Stimulated activated CD4-positive, alpha-beta T cell treated with anti-CD3 and anti-CD28 coated beads, Interleukin-15, amount 100 ng/mL, for 24 hours (primary cell): ENCODE results near the gene TNFAIP1.
A peak's percentile ranks its signal among the peaks of the same experiment; 100 is the strongest.

Experiments
- DNase-seq: peaks from one replicate; pipeline ENCODE4 v3.0.0-alpha.2; 2020

The TNFAIP1 gene

DNA sequence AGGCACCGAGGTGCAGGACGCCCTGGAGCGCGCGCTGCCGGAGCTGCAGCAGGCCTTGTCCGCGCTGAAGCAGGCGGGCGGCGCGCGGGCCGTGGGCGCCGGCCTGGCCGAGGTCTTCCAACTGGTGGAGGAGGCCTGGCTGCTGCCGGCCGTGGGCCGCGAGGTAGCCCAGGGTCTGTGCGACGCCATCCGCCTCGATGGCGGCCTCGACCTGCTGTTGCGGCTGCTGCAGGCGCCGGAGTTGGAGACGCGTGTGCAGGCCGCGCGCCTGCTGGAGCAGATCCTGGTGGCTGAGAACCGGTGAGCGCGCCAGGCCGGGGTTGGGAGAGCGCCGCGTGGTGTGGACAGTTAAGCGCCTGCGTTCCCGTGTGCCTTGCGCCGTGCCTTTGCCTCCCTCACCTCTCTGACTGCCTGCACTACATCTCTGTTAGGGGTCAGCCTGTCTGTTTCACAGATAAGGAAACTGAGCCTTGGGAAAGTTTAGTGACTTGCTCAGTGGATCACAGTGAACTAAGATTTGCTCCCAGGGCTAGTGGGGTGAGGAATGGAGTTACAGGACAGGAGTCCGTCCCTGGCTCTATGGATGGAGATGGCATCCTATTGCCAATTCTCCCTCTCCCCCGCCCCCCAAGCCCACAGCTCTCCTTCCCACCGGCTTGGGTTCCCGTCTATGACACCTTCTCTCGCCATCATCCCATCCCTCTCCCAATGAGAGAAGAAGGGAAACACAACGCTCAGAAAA, 36.8 kb downstream of the TNFAIP1 start:
- peak; percentile 58 for DNase-seq

DNA sequence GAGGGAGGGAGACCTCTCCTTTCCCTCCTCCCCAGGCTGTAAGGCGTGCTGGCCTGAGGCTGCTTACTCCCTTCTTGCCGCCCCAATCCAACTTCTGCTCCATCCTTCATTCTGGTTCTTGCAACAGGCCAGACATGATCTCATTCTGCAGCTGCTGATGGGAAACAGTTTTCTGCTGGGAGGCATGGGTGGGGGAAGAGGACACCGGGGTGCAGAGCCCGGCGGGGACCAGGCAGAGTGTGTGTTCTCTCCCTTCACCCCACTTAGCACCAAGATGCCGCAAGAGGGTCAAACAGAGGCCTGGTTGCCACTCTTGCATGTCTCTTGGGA, 37.3 kb downstream of the TNFAIP1 start:
- DNase-seq, result no peak

- no peak for DNase-seq
Observed at GRCh38 chr17:28379814-28380801, 44.5 kb downstream of the TNFAIP1 start.

GRCh38 chr17:28381141-28381825, 45.7 kb downstream of the TNFAIP1 start:
- DNase-seq, result peak; percentile 50

DNA sequence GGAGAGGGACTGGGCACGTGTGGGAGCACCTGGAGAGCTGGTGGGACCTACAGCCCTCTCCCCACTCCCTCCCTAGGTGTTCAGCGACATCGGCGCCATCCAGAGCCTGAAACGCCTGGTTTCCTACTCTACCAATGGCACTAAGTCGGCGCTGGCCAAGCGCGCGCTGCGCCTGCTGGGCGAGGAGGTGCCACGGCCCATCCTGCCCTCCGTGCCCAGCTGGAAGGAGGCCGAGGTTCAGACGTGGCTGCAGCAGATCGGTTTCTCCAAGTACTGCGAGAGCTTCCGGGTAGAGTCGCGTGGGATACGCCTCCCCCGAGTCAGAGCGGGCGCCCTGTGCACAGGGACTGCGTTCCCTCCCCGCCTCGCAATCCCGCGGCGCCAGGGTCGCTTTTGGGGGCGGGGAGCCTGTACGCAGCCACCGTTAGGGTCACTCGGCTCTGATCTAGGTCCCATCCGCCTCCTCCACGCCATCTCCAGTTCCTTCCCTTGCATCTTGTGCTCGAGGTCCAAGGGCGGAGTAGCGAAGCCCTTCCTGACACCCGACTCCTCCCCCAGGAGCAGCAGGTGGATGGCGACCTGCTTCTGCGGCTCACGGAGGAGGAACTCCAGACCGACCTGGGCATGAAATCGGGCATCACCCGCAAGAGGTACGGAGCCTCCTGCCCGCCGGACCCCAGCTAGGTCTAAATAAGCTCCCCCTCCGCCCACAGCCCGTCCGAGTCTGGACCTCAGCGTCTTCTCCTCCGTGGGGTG, 48.9 kb downstream of the TNFAIP1 start:
- DNase-seq, result peak; percentile 79

GRCh38 chr17:28385037-28385400, 49.5 kb downstream of the TNFAIP1 start:
- DNase-seq, result peak; percentile 29

- peak; percentile 51 for DNase-seq
Observed at GRCh38 chr17:28385406-28385805, 49.8 kb downstream of the TNFAIP1 start.

- DNase-seq, result no peak
Observed at GRCh38 chr17:28386391-28386790, 50.8 kb downstream of the TNFAIP1 start.

DNA sequence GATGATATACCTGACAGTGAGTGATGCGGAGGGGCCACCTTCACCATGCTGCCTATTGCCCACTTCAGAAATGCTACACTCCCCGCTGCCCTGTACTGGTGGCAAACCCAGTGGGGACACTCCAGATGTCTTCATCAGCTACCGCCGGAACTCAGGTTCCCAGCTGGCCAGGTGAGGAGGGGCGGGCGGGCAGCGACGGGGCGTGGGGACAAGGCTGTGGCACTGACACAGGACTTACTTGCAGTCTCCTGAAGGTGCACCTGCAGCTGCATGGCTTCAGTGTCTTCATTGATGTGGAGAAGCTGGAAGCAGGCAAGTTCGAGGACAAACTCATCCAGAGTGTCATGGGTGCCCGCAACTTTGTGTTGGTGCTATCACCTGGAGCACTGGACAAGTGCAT, 52.5 kb downstream of the TNFAIP1 start:
- DNase-seq, result no peak

DNA sequence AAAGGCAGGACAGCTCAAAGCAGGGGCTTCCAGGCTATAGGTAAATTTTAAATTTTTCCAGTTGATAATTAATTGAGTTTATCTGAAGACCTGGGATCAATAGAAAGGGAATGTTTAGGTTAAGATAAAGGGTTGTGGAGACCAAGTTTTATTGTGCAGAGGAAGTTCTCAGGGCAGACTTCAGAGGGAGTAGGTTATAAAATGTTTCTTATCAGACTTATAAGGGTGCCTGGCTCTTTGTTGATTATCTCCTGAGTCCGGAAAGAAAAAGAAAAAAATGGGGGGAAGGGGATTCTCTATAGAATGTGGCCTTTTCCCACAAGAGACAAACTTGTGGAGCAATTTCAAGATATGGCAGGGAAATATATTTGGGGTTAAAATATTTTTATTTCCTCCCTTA, 54.6 kb downstream of the TNFAIP1 start:
- no peak for DNase-seq

- no peak for DNase-seq
Observed at GRCh38 chr17:28390563-28390962, 55.0 kb downstream of the TNFAIP1 start.

- no peak for DNase-seq
Observed at GRCh38 chr17:28390984-28391383, 55.4 kb downstream of the TNFAIP1 start.

DNA sequence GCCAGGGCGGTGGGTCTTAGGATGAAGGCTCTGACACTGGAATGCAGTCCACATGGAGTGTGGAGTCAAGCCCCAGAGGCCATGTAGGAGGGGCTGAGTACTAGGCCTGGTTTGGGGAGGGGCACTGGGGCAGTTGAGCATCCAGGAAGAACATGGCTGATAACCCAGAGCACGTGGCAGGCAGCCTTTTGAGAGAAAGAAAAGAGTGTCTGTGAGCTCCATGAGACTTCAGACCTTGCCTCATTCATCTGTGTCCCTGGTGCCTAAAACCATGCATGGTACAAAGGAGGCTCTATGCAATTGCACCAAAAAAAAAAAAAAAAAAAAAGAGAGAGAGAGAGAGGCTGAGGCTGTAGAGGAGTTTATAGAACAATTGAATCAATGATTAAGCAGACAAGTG, 55.8 kb downstream of the TNFAIP1 start:
- DNase-seq, result no peak

DNA sequence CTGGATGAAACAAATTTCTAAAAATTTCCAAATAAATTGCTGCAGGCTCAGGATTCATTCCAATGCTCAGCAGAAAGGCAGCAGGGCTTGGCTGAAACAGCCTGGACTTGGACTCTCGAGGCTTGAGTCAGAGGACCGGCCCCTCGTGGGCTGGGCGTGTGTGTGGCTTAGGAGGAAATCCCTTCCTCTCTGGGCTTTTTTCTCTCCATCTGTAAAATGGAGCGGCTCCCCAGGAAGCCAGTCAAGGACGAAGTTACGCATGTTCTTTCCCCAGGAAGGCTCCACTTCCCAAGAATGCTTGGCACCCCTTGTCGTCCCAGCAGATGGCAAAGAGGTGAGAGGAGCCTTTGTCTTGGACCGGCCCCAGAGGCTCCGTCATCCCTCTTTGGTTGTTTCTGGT, 56.9 kb downstream of the TNFAIP1 start:
- DNase-seq, result no peak

- DNase-seq, result no peak
Observed at GRCh38 chr17:28394337-28395116, 59.0 kb downstream of the TNFAIP1 start.

DNA sequence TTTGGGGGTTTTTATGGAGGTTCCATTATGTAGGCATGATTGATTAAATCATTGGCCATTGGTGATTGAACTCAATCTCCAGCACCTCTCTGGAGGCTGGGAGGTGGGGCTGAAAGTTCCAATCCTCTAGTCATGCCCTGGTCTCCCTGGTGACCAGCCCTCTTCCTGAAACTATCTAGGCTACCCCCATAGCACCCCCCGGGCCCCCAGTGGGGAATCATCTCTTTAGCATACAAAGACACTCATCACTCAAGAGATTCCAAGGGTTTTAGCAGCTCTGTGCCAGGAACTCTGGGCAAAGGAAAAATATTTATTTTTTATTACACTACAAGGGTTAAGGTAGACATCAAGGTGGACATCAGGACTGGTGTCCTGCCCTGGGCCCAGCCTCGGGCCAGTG, 59.9 kb downstream of the TNFAIP1 start:
- no peak for DNase-seq

DNA sequence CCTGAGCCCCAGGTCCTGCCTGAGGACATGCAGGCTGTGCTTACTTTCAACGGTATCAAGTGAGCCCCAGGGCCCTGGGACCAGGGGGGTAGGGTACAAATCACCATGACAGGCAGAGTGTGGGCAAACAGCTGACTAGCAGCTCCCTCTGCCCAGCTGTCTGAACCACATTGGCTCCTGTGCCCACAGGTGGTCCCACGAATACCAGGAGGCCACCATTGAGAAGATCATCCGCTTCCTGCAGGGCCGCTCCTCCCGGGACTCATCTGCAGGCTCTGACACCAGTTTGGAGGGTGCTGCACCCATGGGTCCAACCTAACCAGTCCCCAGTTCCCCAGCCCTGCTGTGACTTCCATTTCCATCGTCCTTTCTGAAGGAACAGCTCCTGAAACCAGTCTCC, 60.4 kb downstream of the TNFAIP1 start:
- DNase-seq, result no peak
